ENCODE results near the gene KIAA0930.

The KIAA0930 gene

DNA sequence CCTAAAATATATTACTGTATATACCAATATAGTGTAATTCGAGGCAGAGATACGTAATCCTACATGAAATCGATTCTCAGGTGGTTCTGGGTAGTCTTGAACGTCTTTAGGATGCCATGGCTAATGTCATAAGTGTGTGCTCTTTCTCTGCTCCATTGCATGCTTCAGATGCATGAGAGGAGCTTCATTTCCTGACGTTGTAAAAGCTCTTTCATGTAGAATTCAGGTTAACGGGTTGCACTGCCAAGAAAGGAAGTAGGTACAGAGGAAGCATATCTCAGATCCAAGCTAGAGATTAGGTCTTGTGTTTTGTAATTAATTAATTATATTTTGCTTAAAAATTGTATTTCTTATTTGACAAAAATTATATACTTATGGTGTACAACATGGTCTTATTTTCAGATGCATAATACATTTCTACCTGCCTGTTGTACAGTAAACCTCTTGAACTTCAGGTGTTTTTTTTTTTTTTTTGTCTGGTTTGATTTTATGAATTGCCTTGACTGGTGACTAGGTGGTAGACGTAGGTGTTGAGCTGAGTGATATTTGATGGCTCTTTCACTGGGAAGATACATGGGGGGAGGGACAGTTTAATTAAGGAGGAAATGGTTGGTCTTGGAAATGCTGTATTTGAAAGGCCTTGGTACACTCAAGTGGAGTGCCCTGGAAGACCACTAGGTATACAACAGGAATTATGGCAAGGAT, 67.7 kb downstream of the KIAA0930 start:
- DNase-seq: no peak

DNA sequence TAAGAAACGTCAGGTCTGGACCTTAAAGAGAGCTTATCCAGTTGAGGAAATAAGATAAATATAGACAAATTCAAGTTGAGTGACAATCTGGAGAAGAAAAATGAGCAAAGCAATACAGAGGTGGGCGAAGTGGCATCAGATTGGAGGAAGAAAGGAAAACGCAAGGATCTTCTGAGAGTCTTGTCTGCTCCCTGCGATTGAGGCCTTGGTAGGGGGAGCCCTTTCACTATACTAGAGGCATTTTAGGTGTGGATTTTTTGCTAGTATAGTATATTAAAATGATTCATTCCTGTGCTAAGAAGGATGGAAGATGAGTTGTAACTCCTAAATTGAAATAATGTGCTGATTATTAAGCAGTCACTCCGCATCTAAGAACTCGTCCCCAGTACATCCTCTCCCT, 68.9 kb downstream of the KIAA0930 start:
- DNase-seq: no peak

DNA sequence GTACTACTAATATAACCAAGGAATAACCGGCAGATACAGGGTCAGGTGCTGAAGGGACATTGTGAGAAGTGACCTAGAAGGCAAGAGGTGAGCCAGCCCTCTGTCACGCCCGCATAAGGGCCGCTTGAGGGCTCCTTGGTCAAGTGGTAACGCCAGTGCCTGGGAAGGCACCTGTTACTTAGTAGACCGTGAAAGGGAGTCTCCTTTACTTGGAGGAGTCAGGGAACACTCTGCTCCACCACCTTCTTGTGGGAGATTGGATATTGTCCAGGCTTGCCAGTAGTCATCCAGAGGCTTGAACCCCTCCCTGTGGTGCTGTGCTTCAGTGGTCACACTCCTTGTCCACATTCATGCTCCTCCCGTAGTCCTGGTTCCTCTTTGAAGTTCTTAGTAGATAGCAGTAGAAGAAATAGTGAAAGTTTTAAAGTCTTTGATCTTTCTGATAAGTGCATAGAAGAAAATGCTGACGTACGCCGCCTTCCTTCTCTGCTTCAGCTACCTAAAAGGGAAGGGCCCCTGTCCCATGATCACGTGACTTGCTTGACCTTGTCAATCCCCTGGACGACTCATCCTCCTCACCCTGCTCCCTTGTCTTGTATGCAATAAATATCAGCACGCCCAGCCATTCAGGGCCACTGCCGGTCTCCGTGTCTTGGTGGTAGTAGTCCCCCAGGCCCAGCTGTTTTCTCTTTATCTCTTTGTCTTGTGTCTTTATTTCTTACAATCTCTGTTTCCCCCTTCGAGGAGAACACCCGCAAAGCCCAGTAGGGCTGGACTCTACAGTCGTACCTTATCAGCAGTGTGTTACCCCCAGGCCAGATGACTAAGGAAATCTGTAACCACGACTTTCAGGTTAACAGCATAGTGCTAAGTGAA, 70.9 kb downstream of the KIAA0930 start:
- DNase-seq: no peak

DNA sequence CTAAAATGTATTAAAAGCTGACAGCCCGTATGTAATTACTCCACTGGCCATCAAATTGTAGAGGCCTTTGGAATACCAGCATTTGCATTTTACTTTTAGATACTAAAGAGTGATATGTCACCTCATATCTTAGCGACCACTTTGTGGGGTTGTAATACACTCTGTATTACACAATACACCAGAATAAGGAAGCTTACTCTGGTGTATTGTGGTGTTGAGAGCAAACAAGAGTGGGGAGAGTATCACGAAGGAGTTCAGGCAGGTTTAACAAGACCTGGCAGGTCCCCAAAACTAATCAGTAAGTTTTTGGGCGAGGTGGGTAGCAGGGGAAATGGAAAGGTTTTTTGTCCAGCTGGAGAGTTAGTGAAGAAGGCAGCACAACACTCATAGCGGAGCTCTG, 73.8 kb downstream of the KIAA0930 start:
- no peak for DNase-seq

DNA sequence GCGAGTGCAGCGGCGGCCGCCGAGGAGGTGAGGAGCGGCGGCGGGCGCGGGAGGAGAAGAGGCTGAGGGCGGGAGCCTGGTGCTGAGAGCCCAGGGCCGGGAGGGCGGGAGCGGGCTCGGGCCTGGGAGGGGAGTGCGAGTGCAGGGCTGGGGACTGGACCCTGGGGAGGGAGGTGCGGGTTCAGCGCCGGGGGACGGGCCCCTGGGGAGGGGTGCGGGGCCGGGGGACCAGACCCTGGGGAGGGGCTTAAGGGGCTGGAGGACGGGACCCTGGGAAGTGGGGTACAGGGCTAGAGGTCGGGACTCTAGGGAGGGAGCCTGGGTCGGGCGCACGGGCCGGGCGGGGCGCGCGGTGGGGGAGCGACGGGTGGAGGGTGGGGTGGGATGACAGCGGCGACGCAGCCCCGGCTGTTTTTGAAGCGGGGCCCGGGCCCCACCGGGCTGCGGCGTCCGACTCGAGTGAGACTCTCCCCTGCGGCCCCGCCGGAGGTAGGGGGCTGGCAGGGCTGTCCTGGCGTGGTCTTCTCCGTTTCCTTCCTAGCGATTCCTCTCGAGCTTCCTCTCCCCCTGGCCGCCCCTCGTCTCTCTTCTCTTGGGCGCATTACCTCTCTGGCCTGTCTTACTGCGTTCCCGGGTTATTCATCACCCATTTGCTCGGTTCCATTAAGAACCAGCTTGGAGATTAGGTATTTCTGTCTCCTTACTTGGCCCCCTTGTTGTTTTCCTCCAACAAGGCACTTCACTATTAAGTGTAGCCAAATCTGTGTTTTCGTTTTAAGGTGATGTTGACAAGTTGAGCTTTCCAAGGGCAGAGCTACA, 76.2 kb downstream of the KIAA0930 start:
- DNase-seq: peak in 9 of 14 donors; percentile 41 to 66 (median 43)

DNA sequence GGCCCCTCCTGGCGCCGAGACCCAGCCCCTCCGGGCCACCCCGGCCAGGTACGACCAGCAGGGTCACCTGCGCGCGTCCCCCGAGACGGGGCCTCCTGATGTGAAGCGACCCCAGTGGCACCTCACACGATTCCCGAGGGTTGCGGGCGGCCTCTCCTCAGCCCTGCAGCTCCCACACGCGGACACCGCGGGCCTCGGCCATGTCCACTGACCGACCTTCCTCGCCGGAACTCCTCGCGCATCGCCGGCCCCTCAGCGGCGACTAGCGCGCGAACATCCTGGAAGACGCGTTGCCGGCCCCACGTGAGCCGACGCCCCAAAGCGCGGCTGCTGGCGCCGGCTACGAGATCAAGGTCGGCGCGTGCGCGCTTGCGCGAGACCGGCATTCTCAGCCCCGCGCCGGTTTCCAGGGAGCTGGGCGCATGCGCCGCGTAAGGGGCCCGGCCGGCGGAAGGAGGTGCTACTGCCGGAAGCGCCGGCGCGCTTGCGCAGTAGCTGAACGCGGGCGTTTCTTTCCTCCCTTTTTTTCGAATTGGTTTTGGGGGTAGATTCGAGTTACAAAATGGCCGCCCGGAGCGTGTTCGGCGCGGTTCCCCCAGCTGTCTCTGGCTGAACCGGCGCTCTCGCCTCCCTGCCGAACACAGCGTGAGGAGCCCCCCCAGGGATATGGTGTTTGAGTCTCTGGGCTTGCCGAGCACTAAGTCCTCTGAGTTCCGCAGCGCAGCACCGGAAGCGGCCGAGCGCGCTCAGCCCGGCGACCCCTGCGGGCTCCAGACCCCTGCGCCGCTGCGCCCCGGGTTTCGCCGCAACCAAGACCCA, 77.0 kb downstream of the KIAA0930 start, which contains the start of gene NUP50:
NUP50 (plus strand) TSS at position 475 of the 819 bp plus-strand sequence. CDS start 4,253 bp downstream, outside the sequence.
- DNase-seq: peak; percentile 42 to 96 (median 88)

DNA sequence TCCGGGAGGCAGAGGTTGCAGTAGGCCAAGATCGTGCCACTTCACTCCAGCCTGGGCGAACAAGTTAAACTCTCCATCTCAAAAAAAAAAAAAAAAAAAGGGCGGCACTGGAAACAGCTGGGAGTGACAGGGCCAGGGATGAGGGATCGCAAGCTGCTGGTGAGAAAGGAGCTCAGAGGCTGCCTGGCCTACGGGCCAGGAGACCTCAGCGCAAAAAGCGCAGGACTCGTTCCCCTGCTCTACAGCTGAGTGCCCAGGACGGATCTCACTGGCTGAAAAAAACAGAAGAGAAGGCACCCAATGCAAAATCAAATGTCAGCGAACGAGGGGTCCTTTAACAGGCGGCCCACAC, 77.6 kb downstream of the KIAA0930 start:
- no peak for DNase-seq

DNA sequence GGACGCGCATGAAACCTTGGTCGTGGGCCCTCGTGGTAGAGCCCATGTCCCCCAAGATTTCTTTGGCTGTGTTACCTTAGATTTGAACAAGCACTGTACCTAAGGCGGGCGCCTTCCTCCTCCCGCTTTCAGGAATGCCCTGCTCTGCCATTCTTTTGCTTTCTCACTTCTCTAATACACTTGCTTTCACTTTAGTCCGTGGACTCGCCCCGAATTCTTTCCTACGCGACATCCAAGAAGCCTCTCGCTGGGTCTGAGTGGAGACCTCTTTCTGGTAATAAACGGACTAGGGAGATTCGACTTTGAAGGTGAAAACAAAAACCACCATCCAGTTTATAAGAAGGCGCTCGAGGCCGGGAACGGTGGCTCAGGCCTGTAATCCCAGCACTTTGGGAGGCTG, 78.2 kb downstream of the KIAA0930 start:
- no peak for DNase-seq

DNA sequence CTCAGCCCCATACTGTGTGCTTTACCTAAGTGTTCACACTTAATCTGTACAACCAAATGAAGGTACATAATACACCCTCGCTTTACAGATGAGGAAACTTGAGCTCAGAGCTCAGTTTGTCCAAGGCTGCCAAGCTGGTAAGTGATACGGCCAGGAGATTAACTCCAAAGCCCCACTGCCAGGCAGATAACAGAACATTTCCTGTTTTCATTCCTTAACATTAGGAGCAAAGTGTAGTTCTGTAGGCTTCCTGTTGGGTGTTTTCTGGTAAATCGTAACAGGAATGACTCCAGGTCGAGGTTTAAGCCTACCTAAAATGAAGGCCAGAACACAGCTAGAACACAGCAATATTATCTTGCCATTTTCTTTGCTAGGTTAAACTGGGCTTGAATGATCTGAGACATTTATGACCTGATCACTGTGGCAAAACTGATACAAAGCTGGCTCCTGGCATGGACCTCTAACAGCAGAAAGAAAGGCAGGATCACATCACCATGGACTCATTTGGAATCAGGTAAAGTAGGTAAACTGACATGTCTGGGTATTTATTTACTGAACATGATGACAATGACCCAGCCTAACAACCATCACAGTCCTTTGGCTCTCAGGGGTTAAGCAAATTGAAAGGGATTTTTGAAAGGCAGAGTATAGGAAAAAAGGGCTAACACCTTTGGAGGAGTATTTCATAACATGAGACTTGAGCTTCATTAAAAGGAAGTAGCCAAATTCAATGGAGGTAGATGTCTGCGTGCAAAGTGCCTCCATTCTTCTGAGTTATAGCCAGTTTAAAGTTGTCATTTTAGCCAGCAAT, 80.8 kb downstream of the KIAA0930 start:
- no peak for DNase-seq

DNA sequence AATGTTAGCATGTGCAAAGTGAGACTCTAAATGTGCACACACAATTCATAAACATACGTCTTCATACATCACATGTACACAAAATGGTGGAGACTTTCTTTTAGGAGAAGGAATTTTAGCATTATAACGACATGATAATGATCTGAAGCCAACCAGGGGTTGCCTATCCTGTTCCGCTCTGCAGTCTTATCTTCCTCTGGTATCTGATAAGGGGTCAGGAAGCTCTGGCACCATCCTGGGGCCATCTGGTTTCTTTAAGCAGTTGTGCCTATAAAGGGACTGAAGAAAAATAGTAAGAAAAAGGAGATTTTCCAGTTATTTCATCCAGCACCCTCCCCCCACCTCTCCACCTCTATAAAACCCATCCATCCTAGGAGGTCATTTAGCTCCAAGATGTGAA, 82.8 kb downstream of the KIAA0930 start:
- no peak for DNase-seq

DNA sequence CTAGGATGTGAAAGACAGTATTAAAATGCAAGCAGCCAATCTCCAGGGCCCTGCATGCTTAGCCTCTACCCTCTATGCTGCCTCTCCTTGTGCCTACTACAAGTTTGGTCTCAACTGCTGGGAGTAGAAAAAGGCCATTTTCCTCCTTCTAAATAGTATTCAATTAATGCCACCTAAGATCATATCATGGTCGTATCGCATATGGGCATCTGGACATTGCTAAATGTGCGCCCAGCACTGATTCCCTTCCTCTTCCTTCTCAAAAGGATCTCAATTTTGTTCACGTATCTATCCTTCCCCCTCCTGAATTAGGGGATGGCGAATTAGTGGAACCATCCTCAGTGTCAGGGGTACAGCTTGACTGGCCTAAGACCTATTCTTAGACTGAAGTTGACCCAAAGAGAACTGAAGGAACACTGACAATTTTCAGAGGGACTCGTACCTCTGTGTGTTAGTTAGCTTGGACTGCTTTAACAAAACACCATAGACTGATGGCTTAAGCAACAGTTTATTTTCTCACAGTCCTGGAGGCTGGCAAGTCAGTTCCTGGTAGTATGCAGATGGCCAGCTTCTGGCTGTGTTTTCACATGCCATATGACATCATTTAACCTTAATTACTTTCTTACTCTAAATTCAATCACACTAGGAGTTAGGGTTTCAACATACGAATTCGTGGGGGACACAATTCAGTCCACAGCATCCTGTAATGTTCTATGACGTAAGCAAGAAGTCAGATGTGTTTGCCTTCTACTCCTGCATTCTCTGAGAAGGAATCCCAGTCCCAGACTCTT, 85.4 kb downstream of the KIAA0930 start:
- DNase-seq: no peak

DNA sequence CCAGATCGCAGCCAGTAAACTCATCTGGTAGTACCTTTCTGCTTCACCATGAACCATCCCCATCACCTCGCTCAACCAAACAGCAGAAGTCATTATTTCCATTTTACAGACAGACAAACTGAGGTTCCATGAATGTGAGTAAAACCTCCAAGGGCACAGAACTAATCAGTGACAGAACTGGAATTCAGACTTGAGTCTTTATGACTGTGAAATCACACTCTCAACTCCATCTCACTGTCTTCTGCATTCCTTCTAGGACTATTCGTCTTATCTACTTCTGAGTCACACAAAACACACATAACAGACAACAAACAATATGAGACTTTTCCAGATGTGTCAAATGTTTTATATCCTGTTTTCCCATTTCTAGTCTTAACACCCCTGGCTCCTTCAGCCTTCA, 86.3 kb downstream of the KIAA0930 start:
- DNase-seq: no peak

DNA sequence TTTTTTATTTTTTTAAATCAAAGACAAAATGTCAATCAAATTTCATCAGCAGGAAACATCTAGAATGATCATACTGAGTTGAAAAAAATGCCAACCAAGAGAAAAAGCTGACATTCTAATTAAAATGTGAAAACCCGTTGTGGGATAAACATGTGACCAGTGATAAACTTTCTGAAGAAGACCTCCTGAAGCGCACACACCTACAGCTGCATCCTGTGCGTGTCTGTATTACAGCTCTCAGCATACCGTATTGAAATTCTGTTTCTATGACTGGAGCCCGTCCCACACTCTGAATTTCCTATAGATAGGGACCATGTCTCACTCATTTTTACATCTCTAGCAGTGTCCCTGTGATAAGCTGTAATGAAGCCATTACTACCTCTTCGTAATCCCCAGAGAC, 89.2 kb downstream of the KIAA0930 start:
- no peak for DNase-seq

DNA sequence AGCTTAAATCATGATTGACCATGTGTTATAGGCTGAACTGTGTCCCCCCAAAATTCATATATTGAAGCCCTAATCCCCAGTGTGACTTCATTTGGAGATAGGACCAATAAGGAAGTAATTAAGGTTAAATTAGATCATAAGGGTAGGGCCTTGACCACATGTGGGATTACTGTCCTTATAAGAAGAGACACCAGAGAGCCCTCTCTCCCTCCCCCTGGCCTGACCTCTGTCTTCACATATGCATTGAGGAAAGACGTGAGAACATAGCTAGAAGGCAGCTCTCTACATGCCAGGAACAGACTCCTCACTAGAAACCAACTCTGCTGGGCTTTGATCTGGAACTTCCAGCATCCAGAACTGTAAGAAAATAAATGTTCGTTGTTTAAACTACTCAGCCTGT, 90.6 kb downstream of the KIAA0930 start:
- no peak for DNase-seq

DNA sequence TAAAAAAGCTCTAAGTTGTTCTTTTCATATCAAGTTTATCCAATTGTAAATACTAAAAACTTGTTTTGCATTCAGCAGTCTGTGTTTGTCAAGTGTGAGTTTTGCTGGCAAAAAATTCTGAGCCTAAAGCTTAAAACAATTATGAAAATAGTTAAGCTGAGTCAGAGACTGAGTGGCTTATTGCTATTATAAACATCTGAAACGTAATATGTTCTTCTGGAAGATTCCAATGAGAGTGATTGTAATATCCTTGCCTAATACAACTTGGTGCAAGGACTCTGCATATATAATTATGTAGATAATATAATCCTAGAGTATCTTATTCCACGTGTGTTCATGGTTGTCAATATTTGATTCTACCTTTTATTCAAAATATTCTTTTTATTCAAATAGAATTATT, 91.0 kb downstream of the KIAA0930 start:
- DNase-seq: no peak

DNA sequence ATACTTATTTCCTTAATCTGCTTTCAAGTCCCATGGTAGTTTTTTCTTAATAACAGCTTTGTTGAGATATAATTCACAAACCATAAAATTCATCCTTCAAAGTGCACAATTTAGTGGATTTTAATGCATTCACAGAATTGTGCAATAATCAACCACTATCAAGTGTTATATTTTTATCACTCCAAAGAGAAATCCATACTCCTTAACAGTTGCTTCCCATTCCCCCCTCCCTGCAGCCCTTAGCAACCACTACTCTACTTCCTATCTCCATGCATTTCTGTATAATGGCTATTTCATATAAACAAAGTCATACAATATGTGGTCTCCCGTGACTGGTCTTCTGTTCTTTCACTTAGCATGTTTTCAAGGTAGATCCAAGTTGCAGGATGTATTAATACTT, 95.8 kb downstream of the KIAA0930 start:
- DNase-seq: no peak

DNA sequence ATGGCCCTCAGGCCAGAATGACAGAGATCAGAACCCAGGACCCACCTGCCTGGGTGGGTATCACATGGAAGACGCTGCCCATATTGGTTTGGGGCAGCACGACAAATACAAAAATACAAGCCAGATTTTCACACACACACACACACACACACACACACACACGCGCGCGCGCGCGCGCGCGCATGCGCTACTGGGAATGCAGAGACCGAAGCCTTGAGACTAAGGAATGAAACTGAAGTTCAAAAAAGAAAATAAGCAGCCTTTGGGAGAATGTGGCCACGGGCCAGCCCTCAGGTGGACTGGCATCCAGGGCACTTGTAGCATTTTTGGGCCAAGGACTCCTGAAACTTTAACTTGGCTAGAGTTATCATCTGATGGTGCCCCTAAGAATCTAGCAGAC, 98.3 kb downstream of the KIAA0930 start:
- DNase-seq: no peak

Data from C1 segment of cervical spinal cord (tissue), 14 donors.